GM19463 (cell line): ENCODE measurements around the gene PAWR.
"Not testable (repeated sequence)": the region's sequence is repeated elsewhere in the genome, so short reads cannot be mapped to it uniquely, and the experiment has no call there.

Source experiments
- ATAC-seq: cut with Tn5 transposase; IDR thresholded peaks from one replicate; pipeline ENCODE4 v1.9.1; 2021; ENCODE audit warnings: mild to moderate bottlenecking, moderate library complexity; ENCODE audit not compliant: unreplicated experiment

PAWR gene

DNA sequence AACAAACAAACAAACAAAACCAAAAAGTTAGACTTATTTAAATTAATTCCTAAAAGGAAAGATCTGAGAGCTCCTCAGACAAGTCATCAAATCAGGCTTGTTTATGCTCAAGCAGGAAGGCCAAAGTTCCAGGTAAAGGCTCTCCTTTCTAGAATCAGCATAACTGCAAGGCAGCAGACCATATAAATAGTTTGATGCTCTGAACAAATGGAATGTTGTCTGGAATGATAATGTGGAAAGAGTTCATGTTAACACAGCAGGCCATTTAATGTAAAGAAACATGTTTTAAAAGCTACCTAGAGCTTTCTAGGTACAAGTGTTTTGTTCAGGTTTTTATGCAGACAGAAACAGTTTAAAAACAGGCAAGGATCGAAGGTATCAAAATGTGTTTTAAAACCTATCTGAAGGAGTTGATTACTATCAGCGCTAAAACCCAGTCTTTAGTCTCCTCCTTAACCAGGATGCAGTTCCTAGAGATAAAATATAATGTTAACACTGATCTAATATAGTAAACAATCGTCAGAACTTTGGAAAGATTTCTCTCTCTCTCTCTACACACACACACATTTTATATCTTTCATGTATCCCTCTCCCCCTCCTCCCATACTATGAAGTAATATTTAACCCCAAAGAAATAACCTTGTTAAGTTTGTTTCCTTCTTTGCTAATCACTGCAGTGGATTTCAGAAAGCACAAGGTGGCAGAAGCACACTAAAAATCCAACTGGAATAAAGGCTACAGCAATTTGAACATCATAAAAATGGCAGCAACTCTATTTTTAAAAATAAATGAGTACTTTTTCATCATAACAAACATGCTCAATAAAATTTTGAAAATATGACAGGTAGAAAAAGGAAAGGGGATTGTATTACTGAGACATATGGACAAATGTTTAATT is 135.5 kb downstream of the PAWR start:
- ATAC-seq: no peak

- no peak for ATAC-seq
These were observed 136.7 kb downstream of the PAWR start for GRCh38 chr12:79553863-79554574.

- no peak for ATAC-seq
These were observed 138.6 kb downstream of the PAWR start for GRCh38 chr12:79552192-79552591.

GRCh38 chr12:79549531-79550271 is 141.1 kb downstream of the PAWR start:
- no peak for ATAC-seq

GRCh38 chr12:79548610-79548924 is 142.2 kb downstream of the PAWR start:
- ATAC-seq: no peak

- ATAC-seq: peak; percentile 76
These were observed 142.8 kb downstream of the PAWR start for GRCh38 chr12:79547735-79548609.

- no peak for ATAC-seq
These were observed 143.6 kb downstream of the PAWR start for GRCh38 chr12:79547044-79547734.

- no peak for ATAC-seq
These were observed 144.2 kb downstream of the PAWR start for GRCh38 chr12:79546466-79547043.

GRCh38 chr12:79544439-79544838 is 146.3 kb downstream of the PAWR start:
- ATAC-seq: not testable (repeated sequence)

DNA sequence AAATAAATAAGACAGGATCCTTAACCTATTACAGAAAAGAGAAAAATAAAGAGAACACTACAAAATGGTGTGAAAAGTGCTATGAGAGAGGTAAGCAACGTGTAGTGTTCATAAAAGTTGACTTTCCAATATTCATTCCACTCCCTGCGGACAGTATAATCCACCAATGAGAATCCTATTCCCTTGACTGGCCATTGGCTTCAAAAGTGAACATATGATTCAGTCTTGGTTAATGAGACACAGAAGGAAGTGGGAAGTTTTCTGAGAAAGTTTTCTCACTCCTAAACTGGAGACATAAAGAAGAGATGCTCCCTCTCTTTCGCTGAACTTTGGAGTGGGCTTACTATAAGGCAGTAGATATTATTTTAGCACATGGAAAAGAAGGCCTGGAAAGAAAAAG is 153.1 kb downstream of the PAWR start:
- ATAC-seq: no peak

GRCh38 chr12:79535751-79536150 is 155.0 kb downstream of the PAWR start:
- ATAC-seq: no peak
